ENCODE measurements around the gene SAMD4A.

The SAMD4A gene

DNA sequence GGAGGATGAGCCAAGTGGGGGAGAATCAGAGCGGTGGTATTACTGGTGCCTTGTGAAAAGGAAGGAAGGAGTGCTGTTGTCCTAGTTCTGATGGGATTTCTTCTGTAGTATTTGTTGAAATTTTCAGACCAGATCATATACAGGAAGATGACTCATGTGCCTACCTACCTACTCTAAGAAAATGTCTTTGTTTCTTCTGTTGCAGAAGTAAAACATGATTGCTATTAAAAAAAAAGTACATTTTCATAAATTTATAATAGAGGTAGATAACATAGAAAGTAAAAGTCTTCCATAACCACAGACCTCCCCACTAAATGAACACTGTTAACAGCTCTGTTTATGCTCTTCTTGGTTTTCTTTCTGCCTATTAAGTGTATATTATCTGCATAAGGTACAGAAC lies 26.9 kb downstream of the SAMD4A start:
- Histone ChIP-seq H3K18ac (ENCODE audit: low read length) (no peak overlapping the region), H3K27me3 (ENCODE audit: insufficient read depth, low read length) (no peaks in the 10 kb centered on the region), H3K36me3 (ENCODE audit: control insufficient read depth in 1 of 2, insufficient read depth in 2 of 2, low read length in 2 of 2) (no peaks in the 10 kb centered on the region), H2AFZ (ENCODE audit: insufficient read depth, low read length, poor library complexity) (no peak overlapping the region), H3K9me3 (ENCODE audit: insufficient read depth, low read depth, low read length) (no peaks in the 10 kb centered on the region), H4K12ac (ENCODE audit: low read depth, low read length) (no peak overlapping the region), H3K79me2 (ENCODE audit: control insufficient read depth, insufficient read depth, low read length, poor library complexity) (peaks cover 2% of the 10 kb centered on the region), H3K4me2 (ENCODE audit: low read length) (no peak overlapping the region), H2BK12ac (ENCODE audit: low read length) (no peak overlapping the region), H3K9ac (ENCODE audit: low read length) (no peak overlapping the region), H3K4me1 (ENCODE audit: control insufficient read depth in 1 of 2, insufficient read depth in 2 of 2, low read length in 2 of 2) (peaks cover 0 to 10% of the 10 kb centered on the region in 2 experiments), H2BK120ac (ENCODE audit: insufficient read depth, low read length, poor library complexity) (no peak overlapping the region), H2AK5ac (ENCODE audit: low read length) (peak overlapping the region; percentile 52), H3K79me1 (ENCODE audit: low read length) (no peaks in the 10 kb centered on the region), H3K27ac (ENCODE audit: low read depth, low read length) (no peak overlapping the region), H4K91ac (ENCODE audit: low read depth, low read length) (no peak overlapping the region), H3K4me3 (ENCODE audit: low read depth, low read length) (no peak overlapping the region), H2BK5ac (ENCODE audit: low read depth, low read length, poor library complexity) (no peak overlapping the region), H3K14ac (ENCODE audit: low read length) (no peak overlapping the region), H4K8ac (ENCODE audit: low read depth, low read length) (no peak overlapping the region), H3K23ac (ENCODE audit: low read length) (no peak overlapping the region), H3K4ac (ENCODE audit: low read depth, low read length) (peak overlapping the region; percentile 47)
- no peak for DNase-seq
- WGBS (ENCODE audit: extremely low coverage, insufficient coverage, insufficient read length) = no CpG with 5 or more reads among the region's 1 CpG

DNA sequence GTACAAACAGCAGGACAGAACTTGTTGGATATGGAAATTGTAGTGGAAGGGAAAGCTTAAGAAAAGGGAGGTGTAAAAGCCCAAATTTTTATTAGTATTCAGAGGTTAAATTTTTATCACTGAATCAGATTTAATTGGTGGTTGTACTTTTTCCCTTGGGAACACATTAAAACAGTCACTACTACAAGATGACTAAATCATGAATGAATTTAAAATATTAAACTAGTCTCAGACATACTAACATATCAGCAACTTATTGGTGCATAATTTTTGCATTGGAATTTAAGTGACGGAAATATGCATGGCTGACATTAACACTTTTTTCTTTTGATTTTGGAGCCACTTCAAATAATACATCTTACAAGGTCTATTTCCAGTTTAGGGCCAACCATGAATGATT lies 27.6 kb downstream of the SAMD4A start:
- Histone ChIP-seq H3K4me1 (ENCODE audit: control insufficient read depth in 1 of 2, insufficient read depth in 2 of 2, low read length in 2 of 2) (peaks cover 0 to 10% of the 10 kb centered on the region in 2 experiments), H3K79me1 (ENCODE audit: low read length) (no peaks in the 10 kb centered on the region), H2BK12ac (ENCODE audit: low read length) (no peak overlapping the region)

DNA sequence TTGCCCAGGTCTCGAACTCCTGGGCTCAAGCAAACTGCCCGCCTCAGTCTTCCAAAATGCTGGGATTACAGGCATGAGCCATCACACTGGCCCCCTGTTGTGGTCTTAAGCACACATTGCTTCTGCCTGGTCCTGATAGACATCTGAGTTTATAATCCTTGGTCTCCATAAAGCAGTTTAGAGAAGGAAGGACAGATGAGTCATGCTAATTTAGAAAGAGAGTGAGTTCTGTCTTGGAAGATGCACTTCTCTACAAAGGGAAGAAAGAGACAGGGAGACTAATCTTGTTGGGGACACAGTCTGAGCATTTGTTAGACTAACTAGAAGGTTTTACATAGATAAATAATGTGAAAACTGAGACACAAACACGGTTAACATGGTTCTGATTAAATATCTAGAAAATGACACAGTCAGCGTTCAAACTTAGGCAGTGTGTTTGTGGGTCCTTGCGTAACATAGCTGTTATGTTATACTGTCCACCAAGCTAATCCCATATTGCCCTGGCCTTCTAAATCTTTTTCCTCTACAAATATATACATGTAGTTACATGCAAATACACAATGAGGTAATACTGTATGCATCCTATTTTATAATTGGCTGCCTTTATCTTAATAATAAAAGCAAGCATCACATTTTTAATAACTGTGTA lies 31.0 kb downstream of the SAMD4A start:
- Histone ChIP-seq H3K4me1 (ENCODE audit: control insufficient read depth in 1 of 2, insufficient read depth in 2 of 2, low read length in 2 of 2) (peaks cover 0 to 9% of the 10 kb centered on the region in 2 experiments), H4K8ac (ENCODE audit: low read depth, low read length) (no peak overlapping the region)
- no CpG with 5 or more reads among the region's 5 CpGs for WGBS (ENCODE audit: extremely low coverage, insufficient coverage, insufficient read length)

More for the DNA sequence above, 27.6 kb downstream of the SAMD4A start:
- no peak overlapping the region for H3K18ac ChIP-seq (ENCODE audit: low read length)
- no peak for DNase-seq
- no peak overlapping the region for H4K8ac ChIP-seq (ENCODE audit: low read depth, low read length)
- no peaks in the 10 kb centered on the region for H3K9me3 ChIP-seq (ENCODE audit: insufficient read depth, low read depth, low read length)
- H4K12ac ChIP-seq (ENCODE audit: low read depth, low read length) = no peak overlapping the region
- H3K23ac ChIP-seq (ENCODE audit: low read length) = no peak overlapping the region
- no peak overlapping the region for H2AK5ac ChIP-seq (ENCODE audit: low read length)
- H3K9ac ChIP-seq (ENCODE audit: low read length) = no peak overlapping the region
- no peak overlapping the region for H4K91ac ChIP-seq (ENCODE audit: low read depth, low read length)
- H3K14ac ChIP-seq (ENCODE audit: low read length) = no peak overlapping the region
- H2BK5ac ChIP-seq (ENCODE audit: low read depth, low read length, poor library complexity) = no peak overlapping the region
- H2BK120ac ChIP-seq (ENCODE audit: insufficient read depth, low read length, poor library complexity) = no peak overlapping the region
- no peak overlapping the region for H2AFZ ChIP-seq (ENCODE audit: insufficient read depth, low read length, poor library complexity)
- no peaks in the 10 kb centered on the region for H3K36me3 ChIP-seq (ENCODE audit: control insufficient read depth in 1 of 2, insufficient read depth in 2 of 2, low read length in 2 of 2)
- H3K27me3 ChIP-seq (ENCODE audit: insufficient read depth, low read length) = no peaks in the 10 kb centered on the region
- peaks cover 2% of the 10 kb centered on the region for H3K79me2 ChIP-seq (ENCODE audit: control insufficient read depth, insufficient read depth, low read length, poor library complexity)
- H3K4ac ChIP-seq (ENCODE audit: low read depth, low read length) = no peak overlapping the region
- no peak overlapping the region for H3K4me2 ChIP-seq (ENCODE audit: low read length)
- H3K27ac ChIP-seq (ENCODE audit: low read depth, low read length) = no peak overlapping the region
- no CpG with 5 or more reads among the region's 1 CpG for WGBS (ENCODE audit: extremely low coverage, insufficient coverage, insufficient read length)
- no peak overlapping the region for H3K4me3 ChIP-seq (ENCODE audit: low read depth, low read length)

DNA sequence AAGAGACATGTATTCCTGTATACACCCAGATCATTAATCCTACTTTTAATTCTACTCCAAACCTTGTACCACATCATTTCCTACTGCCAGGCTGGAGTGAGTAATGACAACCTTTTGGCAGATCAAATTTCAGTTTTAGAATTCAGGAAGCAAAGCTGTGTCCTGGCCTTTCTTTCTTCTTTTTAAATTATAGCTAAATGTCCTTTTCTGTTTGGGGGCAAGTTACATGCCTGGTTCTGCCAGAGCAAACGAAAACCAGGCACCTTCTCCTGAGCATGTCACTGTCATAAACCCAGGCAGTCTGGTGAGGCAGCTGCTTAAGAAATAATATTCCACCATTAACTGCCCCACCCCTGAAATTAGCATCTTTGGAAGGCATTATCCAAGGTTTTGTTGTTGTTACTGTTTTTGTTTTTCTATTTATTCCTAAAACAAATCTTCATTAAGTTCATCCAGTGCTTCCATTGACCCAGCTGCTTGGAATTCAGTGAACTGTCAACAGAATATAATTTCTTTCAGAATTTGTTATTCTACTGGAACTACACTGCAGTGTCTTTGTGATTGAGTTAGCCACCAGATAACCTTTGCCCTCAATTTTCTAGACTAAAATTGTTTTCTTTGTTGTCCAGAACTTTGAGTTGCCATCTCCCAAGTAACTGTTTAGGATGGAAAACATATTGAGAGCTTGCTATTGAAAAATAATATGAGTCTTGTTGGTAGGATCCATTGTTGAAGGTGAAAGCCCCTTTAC lies 33.2 kb downstream of the SAMD4A start:
- Histone ChIP-seq H2BK5ac (ENCODE audit: low read depth, low read length, poor library complexity) (no peak overlapping the region), H3K36me3 (ENCODE audit: control insufficient read depth in 1 of 2, insufficient read depth in 2 of 2, low read length in 2 of 2) (no peaks in the 10 kb centered on the region), H2BK12ac (ENCODE audit: low read length) (no peak overlapping the region), H3K4me1 (ENCODE audit: control insufficient read depth in 1 of 2, insufficient read depth in 2 of 2, low read length in 2 of 2) (peaks cover 0 to 7% of the 10 kb centered on the region in 2 experiments), H3K9me3 (ENCODE audit: insufficient read depth, low read depth, low read length) (no peaks in the 10 kb centered on the region), H3K14ac (ENCODE audit: low read length) (no peak overlapping the region), H3K79me1 (ENCODE audit: low read length) (no peaks in the 10 kb centered on the region), H4K91ac (ENCODE audit: low read depth, low read length) (no peak overlapping the region), H3K18ac (ENCODE audit: low read length) (no peak overlapping the region), H4K8ac (ENCODE audit: low read depth, low read length) (no peak overlapping the region), H2BK120ac (ENCODE audit: insufficient read depth, low read length, poor library complexity) (no peak overlapping the region), H3K4me2 (ENCODE audit: low read length) (no peak overlapping the region), H3K27me3 (ENCODE audit: insufficient read depth, low read length) (no peaks in the 10 kb centered on the region), H3K4ac (ENCODE audit: low read depth, low read length) (no peak overlapping the region), H3K9ac (ENCODE audit: low read length) (no peak overlapping the region), H2AFZ (ENCODE audit: insufficient read depth, low read length, poor library complexity) (no peak overlapping the region), H3K27ac (ENCODE audit: low read depth, low read length) (peak overlapping the region; percentile 5), H4K12ac (ENCODE audit: low read depth, low read length) (no peak overlapping the region), H3K79me2 (ENCODE audit: control insufficient read depth, insufficient read depth, low read length, poor library complexity) (peaks cover 2% of the 10 kb centered on the region), H3K4me3 (ENCODE audit: low read depth, low read length) (no peak overlapping the region), H2AK5ac (ENCODE audit: low read length) (no peak overlapping the region), H3K23ac (ENCODE audit: low read length) (no peak overlapping the region)
- no peak for DNase-seq
- no CpG with 5 or more reads among the region's 1 CpG for WGBS (ENCODE audit: extremely low coverage, insufficient coverage, insufficient read length)

More for the DNA sequence above, 31.0 kb downstream of the SAMD4A start:
- H3K79me1 ChIP-seq (ENCODE audit: low read length) = no peaks in the 10 kb centered on the region
- no peak overlapping the region for H3K9ac ChIP-seq (ENCODE audit: low read length)
- H2BK5ac ChIP-seq (ENCODE audit: low read depth, low read length, poor library complexity) = no peak overlapping the region
- no peaks in the 10 kb centered on the region for H3K79me2 ChIP-seq (ENCODE audit: control insufficient read depth, insufficient read depth, low read length, poor library complexity)
- no peak overlapping the region for H3K27ac ChIP-seq (ENCODE audit: low read depth, low read length)
- H2BK120ac ChIP-seq (ENCODE audit: insufficient read depth, low read length, poor library complexity) = no peak overlapping the region
- H3K14ac ChIP-seq (ENCODE audit: low read length) = no peak overlapping the region
- no peak for DNase-seq
- no peak overlapping the region for H4K12ac ChIP-seq (ENCODE audit: low read depth, low read length)
- H2AFZ ChIP-seq (ENCODE audit: insufficient read depth, low read length, poor library complexity) = no peak overlapping the region
- H4K91ac ChIP-seq (ENCODE audit: low read depth, low read length) = no peak overlapping the region
- H2AK5ac ChIP-seq (ENCODE audit: low read length) = no peak overlapping the region
- H3K18ac ChIP-seq (ENCODE audit: low read length) = no peak overlapping the region
- no peaks in the 10 kb centered on the region for H3K9me3 ChIP-seq (ENCODE audit: insufficient read depth, low read depth, low read length)
- no peak overlapping the region for H3K23ac ChIP-seq (ENCODE audit: low read length)
- H3K27me3 ChIP-seq (ENCODE audit: insufficient read depth, low read length) = no peaks in the 10 kb centered on the region
- H3K4me3 ChIP-seq (ENCODE audit: low read depth, low read length) = no peak overlapping the region
- no peak overlapping the region for H3K4me2 ChIP-seq (ENCODE audit: low read length)
- H3K4ac ChIP-seq (ENCODE audit: low read depth, low read length) = no peak overlapping the region
- H2BK12ac ChIP-seq (ENCODE audit: low read length) = no peak overlapping the region
- H3K36me3 ChIP-seq (ENCODE audit: control insufficient read depth in 1 of 2, insufficient read depth in 2 of 2, low read length in 2 of 2) = no peaks in the 10 kb centered on the region
